Activated naive CD4-positive, alpha-beta T cell treated with anti-CD3 and anti-CD28 coated beads, Interleukin-2, amount 50 U/mL, for 16 hours (primary cell): ENCODE data around the gene SPAG9.

Source experiments
- DNase-seq: peaks from one replicate; pipeline ENCODE4 v3.0.0-alpha.2; 2020

The SPAG9 gene

DNA sequence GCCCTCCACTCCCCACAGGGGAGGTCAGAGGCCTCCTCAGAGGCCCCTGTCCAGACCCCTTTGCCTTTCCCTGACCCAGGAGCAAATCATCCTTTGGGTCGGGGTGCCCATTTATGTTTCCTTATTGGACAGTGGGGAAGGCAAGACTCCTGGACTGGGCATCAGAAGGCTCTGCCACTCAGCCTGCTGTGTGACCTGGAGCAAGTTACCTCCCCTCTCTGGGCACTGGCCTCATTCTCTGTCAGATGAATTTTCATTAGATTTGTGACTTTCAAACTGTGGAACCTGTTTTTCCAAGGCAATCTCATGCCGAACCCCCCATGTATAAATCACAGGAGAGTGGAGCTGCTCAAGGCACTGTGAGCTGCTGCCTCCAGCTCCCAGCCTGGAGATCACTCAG lies 207.5 kb downstream of the SPAG9 start:
- no peak for DNase-seq
